ENCODE data around the gene TSPAN33. TPM values are rescaled to one million over a fixed set of nuclear protein-coding genes. Genes with fewer than 3 reads are reported as not detected.

TSPAN33 gene
- polyA plus RNA-seq, 1 of the 3 experiments (the other 2 are of a cell fraction): 6.9 TPM

GRCh38 chr7:129134356-129134987, 10.0 kb upstream of the TSPAN33 start (continued):
- TF ChIP-seq, protein P1, sequence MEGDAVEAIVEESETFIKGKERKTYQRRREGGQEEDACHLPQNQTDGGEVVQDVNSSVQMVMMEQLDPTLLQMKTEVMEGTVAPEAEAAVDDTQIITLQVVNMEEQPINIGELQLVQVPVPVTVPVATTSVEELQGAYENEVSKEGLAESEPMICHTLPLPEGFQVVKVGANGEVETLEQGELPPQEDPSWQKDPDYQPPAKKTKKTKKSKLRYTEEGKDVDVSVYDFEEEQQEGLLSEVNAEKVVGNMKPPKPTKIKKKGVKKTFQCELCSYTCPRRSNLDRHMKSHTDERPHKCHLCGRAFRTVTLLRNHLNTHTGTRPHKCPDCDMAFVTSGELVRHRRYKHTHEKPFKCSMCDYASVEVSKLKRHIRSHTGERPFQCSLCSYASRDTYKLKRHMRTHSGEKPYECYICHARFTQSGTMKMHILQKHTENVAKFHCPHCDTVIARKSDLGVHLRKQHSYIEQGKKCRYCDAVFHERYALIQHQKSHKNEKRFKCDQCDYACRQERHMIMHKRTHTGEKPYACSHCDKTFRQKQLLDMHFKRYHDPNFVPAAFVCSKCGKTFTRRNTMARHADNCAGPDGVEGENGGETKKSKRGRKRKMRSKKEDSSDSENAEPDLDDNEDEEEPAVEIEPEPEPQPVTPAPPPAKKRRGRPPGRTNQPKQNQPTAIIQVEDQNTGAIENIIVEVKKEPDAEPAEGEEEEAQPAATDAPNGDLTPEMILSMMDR (IDR thresholded peaks at IDR 0.05): no peak
- no peak for TF ChIP-seq SIN3A (IDR thresholded peaks at IDR 0.05; ENCODE audit: borderline replicate concordance, low read depth, low read length)
- TF ChIP-seq YY1 (IDR thresholded peaks at IDR 0.05; ENCODE audit: low read depth): no peak
- no peak for TF ChIP-seq NRF1 (IDR thresholded peaks at IDR 0.05; ENCODE audit: low read depth, low read length)

GRCh38 chr7:129136887-129137642, 7.4 kb upstream of the TSPAN33 start:
- ChIA-PET CTCF (interaction anchor here (0.9 to 2.6 kb wide), 2 partner anchors 27 to 54 kb away, joined by 3 to 11 read pairs; no protein-coding TSS in a partner anchor), POLR2A (no interaction called here)
- no peak for DNase-seq
- TF ChIP-seq MAX (IDR thresholded peaks at IDR 0.05; ENCODE audit: low read depth) (no peak), POLR2AphosphoS5 (IDR thresholded peaks at IDR 0.05; ENCODE audit: low read depth, low read length) (no peak)
- Histone ChIP-seq H3K4me2 (no peak overlapping the region), H3K9ac (no peak overlapping the region), H3K36me3 (replicated peaks in 1 of 2; ENCODE audit: control insufficient read depth in 1 of 2, insufficient read depth in 2 of 2, low read length in 1 of 2) (no peaks in the 10 kb centered on the region), H3K4me3 (ENCODE audit: low read depth in 2 of 2, low read length in 1 of 2) (no peak overlapping the region), H3K4me1 (ENCODE audit: control insufficient read depth in 1 of 2, insufficient read depth in 2 of 2, low read depth in 1 of 2, low read length in 1 of 2) (no peaks in the 10 kb centered on the region), H4K20me1 (ENCODE audit: insufficient read depth) (no peaks in the 10 kb centered on the region), H3K27me3 (ENCODE audit: insufficient read depth) (peaks cover 18% of the 10 kb centered on the region), H3K9me2 (no peaks in the 10 kb centered on the region), H3K9me3 (no peaks in the 10 kb centered on the region), H3K27ac (ENCODE audit: low read depth in 2 of 2, low read length in 1 of 2) (no peak overlapping the region), H3F3A (replicated peaks; ENCODE audit: insufficient read depth) (no peaks in the 10 kb centered on the region), H3K79me2 (ENCODE audit: insufficient read depth) (no peaks in the 10 kb centered on the region), H2AFZ (ENCODE audit: low read depth) (no peak overlapping the region)
- 45% methylated on average over 3 of the region's 3 CpGs for WGBS (ENCODE audit: low lambda C conversion rate)

GRCh38 chr7:129143724-129144094, 798 bp upstream of the TSPAN33 start:
- 8% methylated on average over 10 of the region's 10 CpGs for WGBS (ENCODE audit: low lambda C conversion rate)
- ChIA-PET POLR2A (no interaction called here), CTCF (interaction anchor here (0.8 to 10.0 kb wide), 10 partner anchors 11 to 75 kb away, joined by 3 to 111 read pairs (median 5); no protein-coding TSS in a partner anchor)
- Histone ChIP-seq H3K27me3 (ENCODE audit: insufficient read depth) (peaks cover 29% of the 10 kb centered on the region), H3K4me1 (ENCODE audit: control insufficient read depth in 1 of 2, insufficient read depth in 2 of 2, low read depth in 1 of 2, low read length in 1 of 2) (peaks cover 0 to 23% of the 10 kb centered on the region in 2 experiments; a peak in 2 of 4 replicates), H3K9ac (no peak overlapping the region), H3K4me3 (ENCODE audit: low read depth in 2 of 2, low read length in 1 of 2) (peak overlapping the region; percentile 60 to 63; a peak in 3 of 4 replicates), H3K4me2 (peak overlapping the region; percentile 87), H4K20me1 (ENCODE audit: insufficient read depth) (no peaks in the 10 kb centered on the region), H3K79me2 (ENCODE audit: insufficient read depth) (no peaks in the 10 kb centered on the region), H3K9me3 (no peaks in the 10 kb centered on the region), H3K36me3 (replicated peaks in 1 of 2; ENCODE audit: control insufficient read depth in 1 of 2, insufficient read depth in 2 of 2, low read length in 1 of 2) (no peaks in the 10 kb centered on the region), H3K27ac (ENCODE audit: low read depth in 2 of 2, low read length in 1 of 2) (no peak overlapping the region), H2AFZ (ENCODE audit: low read depth) (0 out of 2 replicates have a peak overlapping the region, but pooled peaks have one; percentile 50), H3F3A (replicated peaks; ENCODE audit: insufficient read depth) (no peaks in the 10 kb centered on the region), H3K9me2 (no peaks in the 10 kb centered on the region)
- TF ChIP-seq NRF1 (IDR thresholded peaks at IDR 0.05; ENCODE audit: low read depth, low read length) (no peak), MXI1 (IDR thresholded peaks at IDR 0.05; ENCODE audit: low read depth, low read length) (0 out of 2 replicates have a peak, but pooled peaks have one; percentile 19)
- DNase-seq: no peak
